ENCODE measurements around the gene PRKACB.

DNA sequence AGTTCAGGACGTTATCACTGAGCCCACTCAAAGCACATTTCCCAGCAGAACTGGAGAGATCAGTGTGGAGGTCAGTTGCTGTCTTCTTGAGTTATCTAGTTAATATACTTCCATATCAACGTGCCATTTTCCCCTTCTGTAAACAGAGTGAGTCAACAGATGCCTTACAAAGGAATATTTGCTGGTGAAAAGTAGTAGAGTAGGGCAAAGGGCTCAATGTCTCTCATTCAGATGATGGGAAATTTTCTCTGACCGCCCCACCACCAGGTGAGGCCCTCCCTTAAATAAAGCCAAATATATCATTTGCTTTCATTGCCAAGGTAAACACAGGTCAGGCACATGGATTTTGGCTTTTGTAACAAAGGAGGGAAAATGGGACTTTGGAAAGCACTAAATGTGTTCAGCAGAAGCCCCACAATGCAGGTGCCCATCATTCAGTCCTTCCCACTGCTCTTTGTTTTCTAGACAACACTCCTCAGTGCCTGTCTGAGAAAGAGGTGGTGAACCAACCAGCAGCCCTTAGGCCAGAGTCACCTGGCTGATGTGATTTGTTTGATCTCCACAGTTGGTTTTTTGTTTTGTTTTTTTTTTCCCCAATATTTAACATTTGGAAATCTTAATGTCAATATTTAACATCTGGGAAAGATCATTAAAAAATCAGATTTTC lies 116.9 kb downstream of the PRKACB start:
- TF ChIP-seq, protein P1, sequence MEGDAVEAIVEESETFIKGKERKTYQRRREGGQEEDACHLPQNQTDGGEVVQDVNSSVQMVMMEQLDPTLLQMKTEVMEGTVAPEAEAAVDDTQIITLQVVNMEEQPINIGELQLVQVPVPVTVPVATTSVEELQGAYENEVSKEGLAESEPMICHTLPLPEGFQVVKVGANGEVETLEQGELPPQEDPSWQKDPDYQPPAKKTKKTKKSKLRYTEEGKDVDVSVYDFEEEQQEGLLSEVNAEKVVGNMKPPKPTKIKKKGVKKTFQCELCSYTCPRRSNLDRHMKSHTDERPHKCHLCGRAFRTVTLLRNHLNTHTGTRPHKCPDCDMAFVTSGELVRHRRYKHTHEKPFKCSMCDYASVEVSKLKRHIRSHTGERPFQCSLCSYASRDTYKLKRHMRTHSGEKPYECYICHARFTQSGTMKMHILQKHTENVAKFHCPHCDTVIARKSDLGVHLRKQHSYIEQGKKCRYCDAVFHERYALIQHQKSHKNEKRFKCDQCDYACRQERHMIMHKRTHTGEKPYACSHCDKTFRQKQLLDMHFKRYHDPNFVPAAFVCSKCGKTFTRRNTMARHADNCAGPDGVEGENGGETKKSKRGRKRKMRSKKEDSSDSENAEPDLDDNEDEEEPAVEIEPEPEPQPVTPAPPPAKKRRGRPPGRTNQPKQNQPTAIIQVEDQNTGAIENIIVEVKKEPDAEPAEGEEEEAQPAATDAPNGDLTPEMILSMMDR (IDR thresholded peaks at IDR 0.05), result no peak
- no peak for TF ChIP-seq EZH2phosphoT487 (IDR thresholded peaks at IDR 0.05)
